HepG2 (cell line): ENCODE data around the gene MAPK8IP3. TPM values are rescaled to one million over a fixed set of nuclear protein-coding genes. Genes with fewer than 3 reads are reported as not detected.

Experiments
- ATAC-seq: fragments of 200-7000 bp; cut with Tn5 transposase; 3 replicates; pipeline ENCODE4 v1.9.1; 2020; ENCODE audit warnings: mild to moderate bottlenecking, moderate library complexity
- BruUV-seq: library from RNA; stranded (reverse); fragments of 400-500 nt; replicated peaks from 2 replicates; lab custom pipeline; 2021; lab: Mats Ljungman, UMichigan
- CTCF ChIA-PET: fragments of 300-600 bp; formaldehyde crosslinking; extraction: SDS; loops from one replicate; lab custom pipeline; 2021; ENCODE audit warnings: low total read pairs, inconsistent platforms, low intra/inter-chr PET ratio; lab: Yijun Ruan, JAX
- POLR2A ChIA-PET: fragments of 350-600 bp; sonication (Branson Sonifier 250); formaldehyde crosslinking; loops from one replicate; lab custom pipeline; 2020; ENCODE audit warnings: antibody characterized with exemption, inconsistent platforms; lab: Yijun Ruan, JAX
- DNase-seq: peaks from one replicate; pipeline ENCODE4 v3.0.0-alpha.2; 2015; ENCODE audit warnings: low spot score
- FAIRE-seq: peaks from 3 replicates; lab custom pipeline; 2011; peaks lifted over from hg19 to GRCh38; lab: Jason Lieb, UNC
- H2AFZ ChIP-seq: one replicate; pipeline ENCODE4 v1.6.1; 2011; ENCODE audit warnings: low read length, inconsistent platforms
- H3K27ac ChIP-seq: fragments of 300-600 bp; 3 replicates; pipeline ENCODE4 v1.8.0; 2011; ENCODE audit warnings: mixed run types, mild to moderate bottlenecking, mixed read lengths, low read length, inconsistent platforms; ENCODE audit not compliant: insufficient read depth; ENCODE audit errors: extremely low read length
- H3K27me3 ChIP-seq, 2 experiments: fragments of 200-600 bp in 1 of 2; 2 replicates in 1 of 2; 3 replicates in 1 of 2; pipeline versions ENCODE4 v1.6.0 to v1.8.0; 2011; ENCODE audit warnings: low read length in 2 of 2, mild to moderate bottlenecking in 2 of 2, moderate library complexity in 2 of 2, inconsistent platforms in 1 of 2; ENCODE audit not compliant: insufficient read depth in 2 of 2, control insufficient read depth in 1 of 2
- H3K36me3 ChIP-seq, 2 experiments: fragments of 200-600 bp in 1 of 2; replicated peaks in 1 of 2; 2 replicates in 1 of 2; 3 replicates in 1 of 2; pipeline versions ENCODE4 v1.5.1 to v1.8.0; 2011; ENCODE audit warnings: low read length in 2 of 2, inconsistent platforms in 1 of 2; ENCODE audit not compliant: insufficient read depth in 2 of 2, control insufficient read depth in 1 of 2
- H3K4me1 ChIP-seq: 2 replicates; pipeline ENCODE4 v1.5.1; 2012; ENCODE audit warnings: low read length, inconsistent platforms; ENCODE audit not compliant: insufficient read depth
- H3K4me2 ChIP-seq: 2 replicates; pipeline ENCODE4 v1.6.0; 2011; ENCODE audit warnings: low read depth, low read length, inconsistent platforms
- H3K4me3 ChIP-seq, 3 experiments: fragments of 200-600 bp in 1 of 3; sonication (generic), shearing (Covaris generic) in 1 of 3; replicated peaks in 1 of 3; 2 replicates each; pipeline ENCODE4 v1.5.1; 2011 to 2016; ENCODE audit warnings: low read length in 3 of 3, inconsistent platforms in 2 of 3, low read depth in 2 of 3, mild to moderate bottlenecking in 2 of 3, control low read depth in 1 of 3, mixed read lengths in 1 of 3; ENCODE audit not compliant: insufficient read depth in 1 of 3
- H3K79me2 ChIP-seq: one replicate; pipeline ENCODE4 v1.6.1; 2011; ENCODE audit warnings: low read length, inconsistent platforms; ENCODE audit not compliant: insufficient read depth
- H3K9ac ChIP-seq: 2 replicates; pipeline ENCODE4 v1.6.0; 2011; ENCODE audit warnings: mild to moderate bottlenecking, low read depth, low read length, inconsistent platforms; ENCODE audit not compliant: insufficient read depth
- H3K9me3 ChIP-seq: 2 replicates; pipeline ENCODE4 v1.5.1; 2012; ENCODE audit warnings: mild to moderate bottlenecking, low read length
- H4K20me1 ChIP-seq: 2 replicates; pipeline ENCODE4 v1.6.0; 2011; ENCODE audit warnings: inconsistent platforms, mild to moderate bottlenecking, low read length, moderate library complexity; ENCODE audit not compliant: insufficient read depth
- AGO2 ChIP-seq: fragments of 200-400 bp; formaldehyde crosslinking; optimal IDR thresholded peaks from 2 replicates; pipeline ENCODE3; 2017; ENCODE audit warnings: mild to moderate bottlenecking, low read depth, low read length, moderate library complexity
- CEBPB ChIP-seq: IDR thresholded peaks from 2 replicates; pipeline ENCODE4 v1.6.1; 2011; ENCODE audit warnings: low read depth, low read length, improper control_type of control experiment, borderline replicate concordance
- CHD2 ChIP-seq: IDR thresholded peaks from 2 replicates; pipeline ENCODE4 v1.6.1; 2011; ENCODE audit warnings: low read depth, low read length, improper control_type of control experiment
- KMT2B ChIP-seq: IDR thresholded peaks from 2 replicates; pipeline ENCODE4 v1.6.1; 2016; ENCODE audit warnings: missing genetic modification reagents, missing compliant biosample characterization
- MXD4 ChIP-seq: IDR thresholded peaks from 2 replicates; pipeline ENCODE4 v1.6.1; 2016; ENCODE audit warnings: mild to moderate bottlenecking, missing biosample characterization, missing genetic modification reagents
- RXRA ChIP-seq: sonication (generic); formaldehyde crosslinking; IDR thresholded peaks from 2 replicates; pipeline ENCODE4 v1.5.1; 2020; ENCODE audit warnings: missing genetic modification reagents
- ZNF251 ChIP-seq: sonication (generic); formaldehyde crosslinking; IDR thresholded peaks from 2 replicates; pipeline ENCODE4 v1.9.0; 2021; ENCODE audit warnings: mild to moderate bottlenecking, missing genetic modification reagents
- ZNF7 ChIP-seq: IDR thresholded peaks from 2 replicates; pipeline ENCODE4 v1.6.1; 2016; ENCODE audit warnings: missing biosample characterization, missing genetic modification reagents
- WGBS: methylation state at CpG from one replicate; pipeline ENCODE4 v1.1.6; 2017; ENCODE audit warnings: low lambda C conversion rate; 5-methylcytosine and 5-hydroxymethylcytosine counted together
- in situ Hi-C: cut with HindIII; loops from 2 replicates; pipeline ENCODE4 v1.10.0; 2017; ENCODE audit warnings: low pct_unique_long_range_greater_than_20kb; ENCODE audit not compliant: extremely low pct_ligation_motif_present
- intact Hi-C: fragments of 100-400 bp; cut with micrococcal nuclease; formaldehyde crosslinking; loops from one replicate; pipeline ENCODE4 v1.10.0; 2022; ENCODE audit not compliant: unreplicated experiment
- polyA plus RNA-seq, 8 experiments: library from polyadenylated mRNA; depleted of rRNA in 3 of 8; stranded (reverse) in 7 of 8; unstranded in 1 of 8; fragments of >200 nt; fragmentation: Illumina TruSeq in 4 of 8; extraction: Trizol in 4 of 8; gene quantifications; 2 replicates each; pipeline versions ENCODE4 v1.2.1 to v1.2.3, GENCODE V29; 2011 to 2016; ENCODE audit warnings: low read depth in 4 of 8, missing spikeins in 1 of 8, mixed read lengths in 1 of 8; ENCODE audit not compliant: insufficient read depth in 1 of 8
- total RNA-seq, 5 experiments: library from RNA; depleted of rRNA; stranded (reverse); fragments of >200 nt; fragmentation: Illumina TruSeq; extraction: Trizol; gene quantifications; 2 replicates each; pipeline ENCODE4 v1.2.3, GENCODE V29; 2016; ENCODE audit warnings: low read depth in 1 of 5

Gene MAPK8IP3
- total and polyA plus RNA-seq, 2 of the 13 experiments (the other 11 are each of a cell fraction or from before 2014, with no cell fraction given): 25.1 to 41.7 TPM

DNA sequence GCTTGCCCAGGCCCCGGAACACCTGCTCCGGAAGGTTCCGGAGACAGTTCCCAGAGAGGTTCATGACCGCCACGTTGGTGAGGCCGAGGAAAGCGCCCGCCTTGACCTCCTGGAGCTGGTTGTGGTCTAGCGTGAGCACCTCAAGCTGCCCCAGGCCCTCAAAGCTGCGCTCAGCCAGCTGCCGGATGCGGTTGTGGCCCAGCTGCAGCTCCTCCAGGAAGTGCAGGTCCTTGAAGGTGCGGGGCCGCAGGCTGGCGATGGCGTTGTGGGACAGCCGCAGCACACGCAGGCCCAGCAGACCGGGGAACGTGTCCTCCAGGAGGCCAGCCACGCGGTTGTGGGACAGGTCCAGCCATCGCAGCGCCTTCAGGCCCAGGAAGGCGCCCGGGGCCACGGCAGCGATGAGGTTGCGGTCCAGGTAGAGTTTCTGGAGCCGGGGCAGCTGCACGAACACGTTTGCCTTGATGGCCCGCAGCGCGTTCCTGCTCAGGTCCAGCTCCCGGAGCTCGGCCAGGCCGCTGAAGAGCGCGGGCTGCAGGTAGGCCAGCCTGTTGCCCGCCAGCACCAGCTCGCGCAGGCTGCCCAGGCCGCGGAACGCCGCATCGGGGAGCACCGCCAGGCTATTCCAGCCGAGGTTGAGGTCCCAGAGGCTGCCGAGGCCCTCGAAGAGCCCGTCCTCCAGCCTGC lies 85.4 kb downstream of the MAPK8IP3 start:
- Histone ChIP-seq H3K79me2 (peaks cover 3% of the 10 kb centered on the region), H3K27me3 (no peaks in the 10 kb centered on the region), H3K9ac (no peak overlapping the region), H3K4me2 (no peak overlapping the region), H3K36me3 (peaks cover 3 to 4% of the 10 kb centered on the region in 2 experiments; a peak in 3 of 5 replicates), H4K20me1 (no peaks in the 10 kb centered on the region), H3K9me3 (no peaks in the 10 kb centered on the region), H3K27ac (no peak overlapping the region), H3K4me3 (no peak overlapping the region), H2AFZ (no peak overlapping the region), H3K4me1 (peaks cover 25% of the 10 kb centered on the region)
- no peak for DNase-seq
- intact Hi-C loops (no loop called here), in situ Hi-C loops (no loop called here)
- no TSS peak for BruUV-seq
- CTCF ChIA-PET: no interaction called here
- no peak for ATAC-seq
- POLR2A ChIA-PET: interaction anchor here (5.5 kb wide), 1 partner anchor 8 kb away, joined by 57 read pairs; the partner anchor contains the start of genes NUBP2 and SPSB3
- 91% methylated on average over 11 of the region's 53 CpGs for WGBS
- FAIRE-seq: no peak
- TF ChIP-seq RXRA (CRISPR knock-in tag): no peak
- peak; percentile 26 for TF ChIP-seq AGO2
- no peak for TF ChIP-seq CHD2
- TF ChIP-seq CEBPB: no peak

DNA sequence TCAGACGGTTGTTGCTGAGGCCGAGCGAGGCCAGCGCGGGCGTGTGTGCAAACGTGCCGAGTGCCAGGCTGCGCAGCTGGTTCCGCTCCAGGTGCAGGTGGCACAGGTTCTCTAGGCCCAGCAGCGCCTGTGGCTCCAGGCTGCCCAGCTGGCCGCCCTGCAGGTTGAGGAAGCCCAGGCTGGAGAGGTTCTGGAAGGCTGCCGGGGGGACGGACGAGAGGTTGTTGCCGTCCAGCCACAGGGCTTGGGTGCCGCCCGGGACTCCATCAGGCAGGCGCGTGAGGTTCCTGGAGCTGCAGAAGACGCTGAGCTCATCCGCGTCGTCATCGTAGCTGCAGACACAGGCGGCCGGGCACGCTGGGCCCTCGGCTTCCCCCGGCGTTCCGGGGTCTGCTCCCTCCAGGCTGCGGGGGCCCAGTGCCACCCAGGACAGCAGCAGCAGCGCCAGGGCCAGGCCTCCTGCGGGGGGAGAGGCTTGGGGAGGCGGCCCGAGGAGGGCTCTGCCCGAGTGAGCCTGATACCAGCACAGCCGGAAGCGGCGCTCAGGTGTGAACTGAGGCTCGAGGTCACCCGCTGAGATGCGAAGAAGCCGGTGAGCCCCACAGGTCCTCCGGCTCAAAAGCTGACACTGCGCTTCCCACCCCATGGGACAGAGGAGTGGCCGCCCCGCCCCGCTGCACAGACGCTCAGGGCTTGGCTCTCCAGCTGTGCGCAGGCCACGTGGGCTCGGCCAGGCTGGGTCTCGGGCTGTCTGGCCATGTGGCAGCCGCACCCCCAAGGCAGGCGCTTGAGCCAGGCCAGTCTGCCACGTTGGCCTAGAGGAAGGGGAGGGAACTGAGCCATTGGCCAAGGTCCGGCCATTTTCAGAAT lies 86.2 kb downstream of the MAPK8IP3 start:
- peaks cover 25% of the 10 kb centered on the region for H3K4me1 ChIP-seq
- H3K27me3 ChIP-seq: no peaks in the 10 kb centered on the region
- H4K20me1 ChIP-seq: no peaks in the 10 kb centered on the region
- no peak overlapping the region for H3K4me2 ChIP-seq
- 91% methylated on average over 7 of the region's 59 CpGs for WGBS
- H3K9me3 ChIP-seq: no peaks in the 10 kb centered on the region
- ChIA-PET POLR2A (interaction anchor here (1.2 to 5.5 kb wide), 2 partner anchors 9 to 15 kb away, joined by 3 to 57 read pairs; partner anchors contain the start of genes NUBP2 and SPSB3), CTCF (no interaction called here)
- no peak for DNase-seq
- FAIRE-seq: no peak
- no peaks in the 10 kb centered on the region for H3K79me2 ChIP-seq
- peaks cover 1 to 4% of the 10 kb centered on the region in 2 experiments; a peak in 2 of 5 replicates for H3K36me3 ChIP-seq
- TF ChIP-seq KMT2B (CRISPR knock-in tag): no peak
- no peak for TF ChIP-seq MXD4 (CRISPR knock-in tag)
- no peak for TF ChIP-seq ZNF7
- TF ChIP-seq ZNF251: no peak
- peak; percentile 15 for TF ChIP-seq AGO2
- no peak overlapping the region for H3K4me3 ChIP-seq
- in situ Hi-C loops: no loop called here
- no peak overlapping the region for H3K27ac ChIP-seq
- no TSS peak for BruUV-seq
- no peak for ATAC-seq
- H3K9ac ChIP-seq: no peak overlapping the region
- intact Hi-C loops: no loop called here
- no peak overlapping the region for H2AFZ ChIP-seq
